T-cell (primary cell): Measurements from ENCODE around the gene GUCY2D. TPM values are rescaled to one million over a fixed set of nuclear protein-coding genes. Genes with fewer than 3 reads are reported as not detected.

ENCODE experiments used
- ATAC-seq, 4 experiments: fragments of 200-7000 bp in 3 of 4; fragments of 150-1000 bp in 1 of 4; cut with Tn5 transposase; replicated peaks in 1 of 4; 1 replicate in 3 of 4; 2 replicates in 1 of 4; pipeline ENCODE4 v1.10.0; 2021; ENCODE audit warnings: moderate library complexity in 3 of 4, mild to moderate bottlenecking in 2 of 4, moderate number of reproducible peaks in 1 of 4
- CTCF ChIA-PET, 2 donors: fragments of 300-600 bp; sonication (Branson Sonifier 250); formaldehyde crosslinking; loops; one replicate each; lab custom pipeline; 2022; ENCODE audit warnings: antibody characterized with exemption in 2 of 2; lab: Charles Lee
- POLR2A ChIA-PET, 2 donors: fragments of 300-600 bp; sonication (Branson Sonifier 250); formaldehyde crosslinking; loops; one replicate each; lab custom pipeline; 2022; ENCODE audit warnings: antibody characterized with exemption in 2 of 2; lab: Charles Lee
- DNase-seq, 35 experiments: peaks; one replicate each; pipeline versions ENCODE4 v3.0.0 to v3.0.0-alpha.2; 2013 to 2023
- H3K27ac ChIP-seq: one replicate; pipeline ENCODE4 v1.5.1; 2013; ENCODE audit warnings: low read length
- H3K27me3 ChIP-seq, 2 experiments: replicated peaks in 1 of 2; 1 replicate in 1 of 2; 2 replicates in 1 of 2; pipeline versions ENCODE4 v1.6.1 to v1.7.0; 2013; ENCODE audit warnings: low read length in 1 of 2, mixed read lengths in 1 of 2; ENCODE audit not compliant: control insufficient read depth in 2 of 2, insufficient read depth in 2 of 2; ENCODE audit errors: extremely low read depth in 1 of 2
- H3K36me3 ChIP-seq, 2 donors: 1 replicate in 1 of 2; 2 replicates in 1 of 2; pipeline versions ENCODE4 v1.6.1 to v1.7.0; 2013; ENCODE audit warnings: low read length in 1 of 2; ENCODE audit not compliant: control insufficient read depth in 2 of 2, insufficient read depth in 1 of 2; ENCODE audit errors: extremely low read depth in 1 of 2
- H3K4me1 ChIP-seq, 2 experiments: 1 replicate in 1 of 2; 2 replicates in 1 of 2; pipeline versions ENCODE4 v1.6.1 to v1.7.0; 2013; ENCODE audit warnings: low read length in 2 of 2, mixed read lengths in 1 of 2; ENCODE audit not compliant: insufficient read depth in 2 of 2, control insufficient read depth in 1 of 2; ENCODE audit errors: extremely low read depth in 1 of 2
- H3K4me3 ChIP-seq, 2 donors: 1 replicate in 1 of 2; 2 replicates in 1 of 2; pipeline versions ENCODE4 v1.5.1 to v1.7.0; 2013; ENCODE audit warnings: mild to moderate bottlenecking in 2 of 2, low read length in 1 of 2, moderate library complexity in 1 of 2; ENCODE audit not compliant: control insufficient read depth in 1 of 2; ENCODE audit errors: extremely low read depth in 1 of 2
- H3K9me3 ChIP-seq: 2 replicates; pipeline ENCODE4 v1.7.0; 2013
- H3K27ac Mint-ChIP-seq, 2 donors: one replicate each; pipeline ENCODE4 v1.8.0; 2020 to 2021; ENCODE audit warnings: mild to moderate bottlenecking in 2 of 2, mixed read lengths in 2 of 2
- H3K27me3 Mint-ChIP-seq, 2 donors: one replicate each; pipeline ENCODE4 v1.8.0; 2021 to 2022; ENCODE audit warnings: mixed read lengths in 2 of 2
- H3K36me3 Mint-ChIP-seq: one replicate; pipeline ENCODE4 v1.8.0; 2021; ENCODE audit warnings: mixed read lengths
- H3K4me1 Mint-ChIP-seq, 3 donors: one replicate each; pipeline ENCODE4 v1.8.0; 2020 to 2022; ENCODE audit warnings: mixed read lengths in 3 of 3, mild to moderate bottlenecking in 1 of 3
- H3K4me3 Mint-ChIP-seq, 3 donors: one replicate each; pipeline ENCODE4 v1.8.0; 2020 to 2022; ENCODE audit warnings: mild to moderate bottlenecking in 3 of 3, mixed read lengths in 3 of 3, moderate library complexity in 3 of 3
- H3K9me3 Mint-ChIP-seq, 3 donors: one replicate each; pipeline ENCODE4 v1.8.0; 2020 to 2022; ENCODE audit warnings: mixed read lengths in 3 of 3
- WGBS: methylation state at CpG from one replicate; pipeline ENCODE4 v1.1.5; 2013; ENCODE audit warnings: missing lambda C conversion rate; ENCODE audit not compliant: insufficient coverage; 5-methylcytosine and 5-hydroxymethylcytosine counted together
- total RNA-seq, 35 experiments: library from RNA in 6 of 35; stranded (reverse) in 6 of 35; fragments of 120-200 nt in 1 of 35; gene quantifications; one replicate each; pipeline versions ENCODE4 v1.2.1 to v1.2.4 and lab custom pipeline; 2013 to 2026

GUCY2D gene
- total RNA-seq, 5 donors from 2014 or later (not counting 1 experiment from before 2014, with no cell fraction given), result 0.06 TPM; not detected in 4

DNA sequence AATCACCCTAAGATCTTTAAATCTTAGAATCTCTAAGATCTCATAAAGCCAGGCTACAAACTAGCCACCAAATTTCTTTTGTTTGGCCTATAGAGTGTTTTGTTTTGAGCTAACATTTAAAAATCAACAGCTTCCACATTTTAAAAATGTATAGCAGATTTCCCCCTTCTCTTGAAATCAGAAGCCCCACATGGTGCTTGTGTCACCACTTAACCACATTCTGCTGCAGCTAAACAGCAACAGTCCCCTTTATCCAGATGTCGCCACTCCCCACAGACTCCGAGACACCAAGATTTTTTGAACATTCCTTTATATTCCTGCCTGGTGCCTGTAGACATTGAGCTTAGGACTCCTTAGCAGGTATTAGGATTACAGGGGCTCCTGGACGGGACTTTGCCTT, 16.0 kb downstream of the GUCY2D start:
- Mint-ChIP-seq H3K4me3 (no peak overlapping the region), H3K9me3 (no peaks in the 10 kb centered on the region), H3K36me3 (no peaks in the 10 kb centered on the region), H3K27me3 (peaks cover 9 to 33% of the 10 kb centered on the region in 2 donors), H3K27ac (no peak overlapping the region), H3K4me1 (peaks cover 0 to 13% (median 5%) of the 10 kb centered on the region in 3 donors)
- DNase-seq (no peak), ATAC-seq (no peak)
- Histone ChIP-seq H3K27me3 (peaks cover 0 to 64% of the 10 kb centered on the region in 2 experiments), H3K4me1 (peaks cover 3 to 15% of the 10 kb centered on the region in 2 experiments), H3K27ac (no peak overlapping the region), H3K4me3 (no peak overlapping the region), H3K9me3 (no peaks in the 10 kb centered on the region), H3K36me3 (no peaks in the 10 kb centered on the region)
- 63% methylated on average over 2 of the region's 3 CpGs for WGBS
- POLR2A ChIA-PET, result interaction anchor here (0.6 kb wide), 2 partner anchors 275 to 883 kb away, joined by 5 to 9 read pairs; no protein-coding TSS in a partner anchor
- CTCF ChIA-PET, result interaction anchor here (0.6 to 1.0 kb wide), 2 partner anchors 8 to 30 kb away, joined by 3 read pairs; no protein-coding TSS in a partner anchor

DNA sequence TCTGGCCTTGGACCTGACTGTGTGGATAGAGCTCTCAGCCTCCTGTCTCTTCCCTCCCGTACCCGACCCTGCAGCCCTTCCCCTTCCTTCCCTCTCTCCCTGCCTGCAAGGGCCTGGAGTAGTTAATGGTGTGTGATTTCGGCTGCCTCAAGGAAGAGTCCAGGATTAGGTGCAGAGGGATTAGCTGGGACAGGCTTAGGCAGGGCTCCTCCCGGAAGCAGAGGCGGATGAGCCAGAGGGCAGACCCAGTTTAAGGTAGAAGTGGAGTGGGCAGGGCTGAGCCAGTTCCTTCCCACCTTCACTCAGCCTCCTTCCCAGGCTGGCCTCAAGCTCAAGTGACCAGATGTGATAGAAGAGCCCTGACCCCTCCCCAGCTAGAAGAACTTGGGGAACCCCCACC, 16.8 kb downstream of the GUCY2D start:
- DNase-seq (peak in 1 of 35 experiments; percentile 16), ATAC-seq (no peak)
- Histone ChIP-seq H3K27me3 (peaks cover 0 to 58% of the 10 kb centered on the region in 2 experiments), H3K9me3 (no peaks in the 10 kb centered on the region), H3K4me1 (peaks cover 3 to 15% of the 10 kb centered on the region in 2 experiments), H3K4me3 (no peak overlapping the region), H3K27ac (no peak overlapping the region), H3K36me3 (no peaks in the 10 kb centered on the region)
- Mint-ChIP-seq H3K36me3 (no peaks in the 10 kb centered on the region), H3K27ac (no peak overlapping the region), H3K27me3 (peaks cover 9 to 28% of the 10 kb centered on the region in 2 donors), H3K9me3 (no peaks in the 10 kb centered on the region), H3K4me3 (no peak overlapping the region), H3K4me1 (peaks cover 0 to 12% (median 5%) of the 10 kb centered on the region in 3 donors)
- ChIA-PET CTCF (interaction anchor here (0.6 to 1.0 kb wide), 2 partner anchors 7 to 30 kb away, joined by 3 read pairs; no protein-coding TSS in a partner anchor), POLR2A (interaction anchor here in 1 of 2 donors (0.6 kb wide), 1 partner anchor 275 kb away, joined by 5 read pairs; no protein-coding TSS in a partner anchor)
- WGBS, result no CpG with 5 or more reads among the region's 5 CpGs

DNA sequence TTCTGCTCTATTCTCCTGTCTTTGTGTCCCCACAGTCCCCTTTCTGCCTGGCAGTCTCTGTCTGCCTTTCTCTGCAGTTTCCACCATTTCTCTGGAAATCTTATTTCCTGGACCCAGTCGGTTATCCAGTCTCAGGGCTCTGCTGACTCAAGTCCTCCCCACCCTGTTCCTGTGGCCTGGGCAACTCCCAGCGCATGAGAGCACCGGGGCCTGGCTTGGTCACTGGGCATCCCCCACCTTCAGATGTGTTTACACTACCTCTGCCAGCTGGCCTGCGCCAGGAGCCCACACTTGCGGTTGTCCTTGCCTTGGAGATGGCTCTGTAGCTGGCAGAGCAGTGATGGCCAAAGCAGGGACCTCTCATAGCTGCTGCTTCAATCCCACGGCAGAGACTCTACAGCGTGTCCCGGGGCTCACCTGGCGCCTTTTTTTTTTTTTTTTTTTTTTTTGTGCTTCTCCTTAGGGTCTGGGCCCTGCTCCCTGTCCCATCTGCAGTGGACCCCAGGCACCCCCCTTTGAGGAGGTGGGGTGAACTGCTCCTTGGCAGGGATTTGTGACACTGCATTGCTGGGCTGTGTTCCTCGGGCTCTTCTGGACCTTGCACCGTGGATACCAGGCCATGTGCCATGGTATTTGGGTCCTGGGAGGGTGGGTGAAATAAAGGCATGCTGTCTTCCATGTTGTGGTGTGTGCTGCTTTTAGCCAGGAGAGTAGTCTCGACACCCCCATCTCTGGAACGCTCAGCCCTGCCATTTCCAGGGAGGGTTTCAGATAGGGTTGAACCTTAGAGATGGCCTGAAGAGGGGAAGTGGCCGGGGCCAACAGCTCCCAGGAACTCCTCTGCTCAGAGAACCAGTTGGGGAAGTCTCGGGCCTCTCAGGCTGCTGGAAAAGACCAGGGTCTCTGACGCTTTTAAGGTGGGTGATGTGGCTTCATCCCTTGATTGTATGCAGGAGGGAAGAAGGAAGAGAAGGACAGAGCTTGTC, 17.5 kb downstream of the GUCY2D start:
- 83% methylated on average over 8 of the region's 16 CpGs for WGBS
- peaks cover 0 to 9% (median 5%) of the 10 kb centered on the region in 3 donors for H3K4me1 Mint-ChIP-seq
- peaks cover 3 to 15% of the 10 kb centered on the region in 2 experiments for H3K4me1 ChIP-seq
- CTCF ChIA-PET, result interaction anchor here in 1 of 2 donors (0.6 kb wide), 1 partner anchor 107 kb away, joined by 4 read pairs; no protein-coding TSS in a partner anchor
- H3K9me3 Mint-ChIP-seq, result no peaks in the 10 kb centered on the region
- H3K27ac ChIP-seq, result no peak overlapping the region
- H3K9me3 ChIP-seq, result no peaks in the 10 kb centered on the region
- POLR2A ChIA-PET, result no interaction called here
- H3K36me3 ChIP-seq, result no peaks in the 10 kb centered on the region
- no peak for ATAC-seq
- H3K4me3 Mint-ChIP-seq, result no peak overlapping the region
- H3K27me3 Mint-ChIP-seq, result peaks cover 12 to 28% of the 10 kb centered on the region in 2 donors
- peak in 1 of 35 experiments; percentile 15 for DNase-seq
- peaks cover 0 to 53% of the 10 kb centered on the region in 2 experiments for H3K27me3 ChIP-seq
- no peaks in the 10 kb centered on the region for H3K36me3 Mint-ChIP-seq
- H3K4me3 ChIP-seq, result no peak overlapping the region
- no peak overlapping the region for H3K27ac Mint-ChIP-seq

DNA sequence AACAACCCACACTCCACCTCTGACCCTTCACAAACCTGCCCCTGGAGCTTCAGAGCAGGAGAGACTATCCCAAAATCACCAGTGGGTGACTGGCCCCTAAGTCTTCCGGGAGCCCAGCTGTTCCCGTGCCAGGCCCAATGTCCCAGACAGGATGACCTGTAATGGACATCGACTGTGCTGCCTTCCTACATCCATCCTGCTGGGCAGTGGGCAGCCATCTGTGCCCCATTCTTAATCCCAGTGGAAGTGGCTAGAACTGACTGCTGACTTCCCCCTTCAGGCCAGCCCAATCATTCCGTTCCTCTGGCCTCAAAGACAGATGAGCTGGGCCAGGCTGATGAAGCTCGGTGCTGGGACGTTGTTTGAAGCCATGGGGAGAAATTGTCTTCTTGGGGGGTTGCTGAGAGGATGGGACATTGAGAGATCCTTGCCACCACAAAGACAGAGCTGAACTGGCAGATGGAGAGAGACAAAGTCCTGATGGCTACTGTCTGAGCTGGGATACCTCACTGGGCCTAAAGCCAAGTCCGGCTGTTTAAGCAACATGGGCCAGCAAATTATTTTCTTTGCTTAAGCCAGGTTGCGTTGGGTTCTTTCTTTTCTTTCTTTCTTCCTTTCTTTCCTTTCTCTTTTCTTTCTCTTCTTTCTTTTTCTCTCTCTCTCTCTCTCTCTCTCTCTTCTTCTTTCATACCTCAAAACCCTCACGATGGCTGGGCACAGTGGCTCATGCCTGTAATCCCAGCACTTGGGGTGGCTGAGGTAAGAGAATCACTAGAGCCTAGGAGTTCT, 18.6 kb downstream of the GUCY2D start:
- H3K4me1 Mint-ChIP-seq, result peaks cover 0 to 9% (median 5%) of the 10 kb centered on the region in 3 donors
- no peaks in the 10 kb centered on the region for H3K36me3 Mint-ChIP-seq
- H3K27ac ChIP-seq, result no peak overlapping the region
- ChIA-PET CTCF (interaction anchor here in 1 of 2 donors (0.6 kb wide), 1 partner anchor 108 kb away, joined by 4 read pairs; no protein-coding TSS in a partner anchor), POLR2A (no interaction called here)
- DNase-seq (peak in 1 of 35 experiments; percentile 8), ATAC-seq (no peak)
- H3K27me3 Mint-ChIP-seq, result peaks cover 12 to 31% of the 10 kb centered on the region in 2 donors
- no peaks in the 10 kb centered on the region for H3K9me3 Mint-ChIP-seq
- no peak overlapping the region for H3K4me3 Mint-ChIP-seq
- WGBS, result 96% methylated on average over 7 of the region's 9 CpGs
- peaks cover 2 to 10% of the 10 kb centered on the region in 2 experiments for H3K4me1 ChIP-seq
- H3K9me3 ChIP-seq, result no peaks in the 10 kb centered on the region
- peaks cover 0 to 50% of the 10 kb centered on the region in 2 experiments for H3K27me3 ChIP-seq
- H3K36me3 ChIP-seq, result no peaks in the 10 kb centered on the region
- H3K4me3 ChIP-seq, result no peak overlapping the region
- no peak overlapping the region for H3K27ac Mint-ChIP-seq

DNA sequence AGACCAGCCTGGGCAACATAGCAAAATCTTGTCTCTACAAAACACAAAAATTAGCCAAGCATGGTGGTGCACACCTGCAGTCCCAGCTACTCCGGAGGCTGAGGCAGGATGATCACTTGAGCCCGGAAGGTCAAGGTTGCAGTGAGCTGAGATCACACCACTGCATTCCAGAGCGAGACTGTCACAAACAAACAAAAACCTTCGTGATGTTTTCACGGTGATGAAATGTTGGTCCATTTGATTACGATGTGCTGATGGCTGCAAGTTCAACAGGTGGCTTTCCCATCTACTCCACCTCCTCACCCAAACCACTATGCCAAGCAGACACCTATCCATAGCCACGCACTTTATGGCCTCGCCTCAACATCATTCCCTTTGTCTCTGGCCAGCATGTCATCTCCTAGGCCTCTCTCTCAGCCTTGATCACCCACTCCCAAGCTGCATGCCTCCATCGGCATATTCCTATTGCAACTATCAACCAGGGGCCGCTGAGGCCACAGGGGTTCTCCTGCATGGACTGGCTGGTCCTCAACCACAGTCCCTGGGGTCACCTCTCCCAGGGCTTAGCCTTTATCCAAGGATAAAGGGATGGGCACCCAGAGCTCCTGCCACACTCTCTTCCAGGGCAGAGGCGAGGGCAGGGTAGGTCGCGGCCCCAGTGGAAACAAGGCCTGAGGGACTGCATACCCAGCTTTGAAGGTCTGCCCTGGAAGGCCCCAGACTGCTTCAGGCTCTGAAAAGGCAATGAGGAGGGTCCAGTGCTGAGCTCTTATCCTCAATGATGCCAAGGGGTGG, 19.3 kb downstream of the GUCY2D start:
- ChIA-PET CTCF (no interaction called here), POLR2A (interaction anchor here in 1 of 2 donors (0.6 kb wide), 1 partner anchor 494 kb away, joined by 3 read pairs; no protein-coding TSS in a partner anchor)
- H3K4me3 Mint-ChIP-seq, result no peak overlapping the region
- DNase-seq (no peak), ATAC-seq (no peak)
- Histone ChIP-seq H3K36me3 (no peaks in the 10 kb centered on the region), H3K4me1 (peaks cover 0 to 2% of the 10 kb centered on the region in 2 experiments), H3K27me3 (peaks cover 0 to 42% of the 10 kb centered on the region in 2 experiments), H3K9me3 (no peaks in the 10 kb centered on the region), H3K4me3 (no peak overlapping the region), H3K27ac (no peak overlapping the region)
- H3K9me3 Mint-ChIP-seq, result no peaks in the 10 kb centered on the region
- peaks cover 17 to 33% of the 10 kb centered on the region in 2 donors for H3K27me3 Mint-ChIP-seq
- no peak overlapping the region for H3K27ac Mint-ChIP-seq
- H3K4me1 Mint-ChIP-seq, result peaks cover 0 to 3% (median 2%) of the 10 kb centered on the region in 3 donors
- WGBS, result 94% methylated on average over 13 of the region's 13 CpGs
- no peaks in the 10 kb centered on the region for H3K36me3 Mint-ChIP-seq
